ENCODE results near the gene TPI1.
A peak's percentile ranks its signal among the peaks of the same experiment; 100 is the strongest.
"Not testable (repeated sequence)": the region's sequence is repeated elsewhere in the genome, so short reads cannot be mapped to it uniquely, and the experiment has no call there.

TPI1 gene

GRCh38 chr12:6890789-6891645 lies 23.7 kb downstream of the TPI1 start:
- peak; percentile 78 for TF ChIP-seq CTCF (IDR thresholded peaks at IDR 0.05; ENCODE audit: insufficient read depth, low read length, missing control alignments)
- ChIA-PET CTCF (interaction anchor here (0.8 to 2.8 kb wide), 28 partner anchors 9 to 747 kb away, joined by 3 to 53 read pairs (median 4); partner anchors contain the start of genes LRRC23 and SPSB2), POLR2A (interaction anchor here (0.6 to 1.8 kb wide), 12 partner anchors 9 to 202 kb away, joined by 3 to 23 read pairs (median 6); partner anchors contain the start of genes CDCA3, LRRC23, SPSB2 and TPI1)
- peak; percentile 47 for DNase-seq (ENCODE audit: low read depth, low spot score)
- peak overlapping the region; percentile 57 for H3K4me3 ChIP-seq (ENCODE audit: low read depth, low read length)

- no peak for TF ChIP-seq CTCF (IDR thresholded peaks at IDR 0.05; ENCODE audit: insufficient read depth, low read length, missing control alignments)
- POLR2A ChIA-PET, result interaction anchor here (0.6 to 1.8 kb wide), 11 partner anchors 10 to 203 kb away, joined by 3 to 23 read pairs (median 6); partner anchors contain the start of genes CDCA3, LRRC23, SPSB2 and TPI1
- CTCF ChIA-PET, result interaction anchor here (0.8 to 2.8 kb wide), 28 partner anchors 9 to 746 kb away, joined by 3 to 53 read pairs (median 4); partner anchors contain the start of genes LRRC23 and SPSB2
- DNase-seq (ENCODE audit: low read depth, low spot score), result no peak
- peak overlapping the region; percentile 57 for H3K4me3 ChIP-seq (ENCODE audit: low read depth, low read length)
These were observed 24.3 kb downstream of the TPI1 start for GRCh38 chr12:6891646-6892001.

DNA sequence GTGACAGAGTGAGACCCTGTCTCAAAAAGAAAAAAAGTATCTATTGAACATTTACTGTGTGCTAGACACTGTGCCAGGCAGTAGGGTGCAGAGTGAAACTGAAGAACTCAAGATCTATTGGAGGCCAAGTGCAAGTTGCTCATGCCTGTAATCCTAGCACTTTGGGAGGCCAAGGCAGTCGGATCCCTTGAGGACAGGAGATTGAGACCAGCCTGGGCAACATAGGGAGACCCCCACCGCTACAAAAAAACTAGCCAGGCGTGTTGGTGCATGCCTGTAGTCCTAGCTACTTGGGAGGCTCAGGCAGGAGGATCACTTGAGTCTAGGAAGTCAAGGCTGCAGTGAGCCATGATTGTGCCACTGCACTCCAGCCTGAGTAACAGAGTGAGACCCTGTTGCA lies 25.4 kb downstream of the TPI1 start:
- H3K4me3 ChIP-seq (ENCODE audit: low read depth, low read length); POLR2A ChIA-PET; DNase-seq (ENCODE audit: low read depth, low spot score): not testable (repeated sequence)
- CTCF ChIA-PET, result interaction anchor here (1.2 to 2.8 kb wide), 9 partner anchors 7 to 745 kb away, joined by 3 to 53 read pairs (median 17); partner anchors contain the start of genes LRRC23 and SPSB2

- no peak for DNase-seq (ENCODE audit: low read depth, low spot score)
- no peak overlapping the region for H3K4me3 ChIP-seq (ENCODE audit: low read depth, low read length)
- CTCF ChIA-PET, result interaction anchor here (0.7 to 1.7 kb wide), 2 partner anchors 22 to 30 kb away, joined by 3 to 9 read pairs; partner anchors contain the start of gene SPSB2
- POLR2A ChIA-PET, result interaction anchor here (0.6 kb wide), 1 partner anchor 385 kb away, joined by 4 read pairs; no protein-coding TSS in a partner anchor
- no peak for TF ChIP-seq CTCF (IDR thresholded peaks at IDR 0.05; ENCODE audit: insufficient read depth, low read length, missing control alignments)
These were observed 27.0 kb downstream of the TPI1 start for GRCh38 chr12:6894321-6894720.

DNA sequence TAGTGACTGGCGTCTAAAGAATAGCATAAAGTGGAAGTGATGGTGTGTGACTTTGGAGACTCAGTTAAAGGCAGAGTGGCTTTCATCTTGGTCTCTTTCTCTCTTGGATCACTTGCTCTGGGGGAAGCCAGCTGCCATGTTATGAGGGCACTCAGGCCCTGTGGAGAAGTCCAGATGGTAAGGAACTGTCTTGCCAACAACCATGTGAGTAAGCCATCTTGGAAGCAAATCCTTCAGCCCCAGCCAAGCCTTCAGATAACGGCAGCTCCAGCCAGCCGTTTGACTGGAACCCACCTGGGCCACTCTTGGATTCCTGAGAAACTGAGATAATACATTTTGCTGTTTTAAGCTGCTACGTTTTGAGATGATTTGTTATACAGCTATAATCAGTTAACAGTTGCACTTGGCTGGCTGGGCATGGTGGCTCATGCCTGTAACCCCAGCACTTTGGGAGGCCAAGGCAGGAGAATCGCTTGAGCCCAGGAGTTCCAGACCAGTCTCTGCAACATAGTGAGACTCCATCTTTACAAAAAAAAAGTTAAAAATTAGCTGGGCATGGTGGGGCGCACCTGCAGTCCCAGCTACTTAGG lies 29.6 kb downstream of the TPI1 start:
- no peak overlapping the region for H3K4me3 ChIP-seq (ENCODE audit: low read depth, low read length)
- no peak for DNase-seq (ENCODE audit: low read depth, low spot score)
- ChIA-PET POLR2A (no interaction called here), CTCF (interaction anchor here (0.7 to 1.2 kb wide), 4 partner anchors 8 to 41 kb away, joined by 3 to 6 read pairs (median 4); partner anchors contain the start of gene SPSB2)
- no peak for TF ChIP-seq CTCF (IDR thresholded peaks at IDR 0.05; ENCODE audit: insufficient read depth, low read length, missing control alignments)

GRCh38 chr12:6899427-6899826 lies 32.1 kb downstream of the TPI1 start:
- no peak for DNase-seq (ENCODE audit: low read depth, low spot score)
- POLR2A ChIA-PET, result interaction anchor here (1.1 kb wide), 1 partner anchor 32 kb away, joined by 4 read pairs; the partner anchor contains the start of gene TPI1
- TF ChIP-seq CTCF (IDR thresholded peaks at IDR 0.05; ENCODE audit: insufficient read depth, low read length, missing control alignments), result no peak

More at GRCh38 chr12:6899427-6899826, 32.1 kb downstream of the TPI1 start:
- CTCF ChIA-PET, result interaction anchor here (1.5 to 1.9 kb wide), 2 partner anchors 8 to 14 kb away, joined by 4 to 17 read pairs; no protein-coding TSS in a partner anchor
- H3K4me3 ChIP-seq (ENCODE audit: low read depth, low read length), result no peak overlapping the region
